Right ventricle myocardium superior (tissue), 1 donor: ENCODE results near the gene OR1L8. TPM values are rescaled to one million over a fixed set of nuclear protein-coding genes. Genes with fewer than 3 reads are reported as not detected.

ENCODE experiments used
- ATAC-seq: fragments of 200-7000 bp; cut with Tn5 transposase; one replicate; pipeline ENCODE4 v1.9.1; 2020; ENCODE audit warnings: mild to moderate bottlenecking; ENCODE audit not compliant: poor library complexity
- DNase-seq: peaks from one replicate; pipeline ENCODE4 v3.0.0-alpha.2; 2020
- intact Hi-C: fragments of 100-400 bp; cut with DNase I; formaldehyde crosslinking; loops from one replicate; pipeline ENCODE4 v1.11.2; 2022
- total RNA-seq: library from RNA; stranded (reverse); fragmentation: NEBNext Ultra II Directional; extraction: Animal tissue kit (Norgen Biotek cat#: 25700); gene quantifications from one replicate; pipeline ENCODE4 v1.2.1, GENCODE V29; 2021
- donor health status: DM: no; HTN: yes; CAD: no; lungs with severe emphysema.

The OR1L8 gene
- total RNA-seq, 1 donor from 2014 or later: not detected

GRCh38 chr9:122526602-122527001 lies 56.6 kb downstream of the OR1L8 start:
- ATAC-seq: no peak
- intact Hi-C loops: no loop called here
- no peak for DNase-seq

- intact Hi-C loops: no loop called here
- no peak for DNase-seq
- ATAC-seq: no peak
Observed at GRCh38 chr9:122519376-122519775, 63.8 kb downstream of the OR1L8 start.

GRCh38 chr9:122518841-122519240 lies 64.3 kb downstream of the OR1L8 start, which contains the start of gene OR1J4:
OR1J4 (plus strand) TSS chr9:122519141; CDS start chr9:122519141, 0 bp downstream.
- DNase-seq (no peak), ATAC-seq (no peak)
- intact Hi-C loops: no loop called here

- ATAC-seq (no peak), DNase-seq (no peak)
- intact Hi-C loops: no loop called here
Observed at GRCh38 chr9:122518226-122518625, 65.0 kb downstream of the OR1L8 start.

Other genes starting within 250 kb of the OR1L8 start
- 4.0 TPM for gene PTGS1, start 212.4 kb downstream of the OR1L8 start, total RNA-seq
- not detected for gene OR1J1, start 105.5 kb downstream of the OR1L8 start, total RNA-seq
- not detected for gene OR1J2, start 72.6 kb downstream of the OR1L8 start, total RNA-seq
- gene OR1J4, start 64.2 kb downstream of the OR1L8 start, total RNA-seq: not detected
- not detected for gene OR1N1, start 56.1 kb downstream of the OR1L8 start, total RNA-seq
- gene OR1N2, start 30.3 kb downstream of the OR1L8 start, total RNA-seq: not detected
- gene OR1Q1, start 31.4 kb upstream of the OR1L8 start, total RNA-seq: not detected
- gene OR1B1, start 74.2 kb upstream of the OR1L8 start, total RNA-seq: not detected
- not detected for gene OR1L1, start 78.3 kb upstream of the OR1L8 start, total RNA-seq
- gene OR1L3, start 91.7 kb upstream of the OR1L8 start, total RNA-seq: not detected
- not detected for gene OR1L4, start 140.6 kb upstream of the OR1L8 start, total RNA-seq
- gene OR1L6, start 158.9 kb upstream of the OR1L8 start, total RNA-seq: not detected
- gene OR5C1, start 205.5 kb upstream of the OR1L8 start, total RNA-seq: not detected
- gene OR1K1, start 216.7 kb upstream of the OR1L8 start, total RNA-seq: not detected
- 7.4 TPM for gene PDCL, start 245.2 kb upstream of the OR1L8 start, total RNA-seq